ENCODE measurements around the gene TRABD2B. TPM values are rescaled to one million over a fixed set of nuclear protein-coding genes. Genes with fewer than 3 reads are reported as not detected.

TRABD2B gene
- total RNA-seq, 4 donors from 2014 or later, result 0.83 to 2.6 (median 1.9) TPM

DNA sequence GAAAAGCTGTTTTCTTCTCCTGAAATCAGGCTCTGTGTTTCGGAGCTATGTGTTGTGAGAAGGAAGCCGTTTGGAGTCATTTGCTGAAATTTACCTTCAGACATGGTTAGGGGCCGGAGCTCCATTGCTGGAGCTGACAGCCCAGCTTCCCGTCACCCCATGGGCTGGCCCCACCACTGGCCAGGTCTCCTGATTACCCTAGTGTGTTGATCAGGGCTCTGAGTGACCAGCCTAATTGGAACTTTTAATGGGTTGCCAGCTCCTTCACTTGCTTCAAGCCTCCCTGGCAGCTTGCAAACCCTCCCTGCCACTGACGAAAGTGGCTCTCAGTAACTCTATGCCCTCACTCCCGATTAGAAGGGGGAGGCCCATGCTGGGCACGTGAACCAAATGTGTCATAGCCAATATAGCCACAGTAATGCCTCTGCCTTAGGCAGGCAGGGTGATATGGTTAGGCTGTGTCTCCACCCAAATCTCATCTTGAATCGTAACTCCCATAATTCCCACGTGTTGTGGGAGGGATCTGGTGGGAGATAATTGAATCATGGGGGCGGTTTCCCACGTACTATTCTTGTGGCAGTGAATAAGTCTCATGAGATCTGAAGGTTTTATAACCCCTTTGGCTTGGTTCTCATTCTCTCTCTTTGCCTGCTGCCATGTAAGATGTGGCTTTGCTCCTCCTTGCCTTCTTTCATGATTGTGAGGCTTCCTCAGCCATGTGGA, 224.1 kb downstream of the TRABD2B start:
- no peaks in the 10 kb centered on the region for H3K27me3 ChIP-seq
- DNase-seq (ENCODE audit: low spot score in 2 of 2), result no peak
- 82% methylated on average over 11 of the region's 11 CpGs for WGBS
- no peaks in the 10 kb centered on the region for H3K36me3 ChIP-seq
- TF ChIP-seq EP300 (IDR thresholded peaks at IDR 0.05), result no peak
- TF ChIP-seq POLR2AphosphoS5 (IDR thresholded peaks at IDR 0.05), result no peak
- TF ChIP-seq, protein P1, sequence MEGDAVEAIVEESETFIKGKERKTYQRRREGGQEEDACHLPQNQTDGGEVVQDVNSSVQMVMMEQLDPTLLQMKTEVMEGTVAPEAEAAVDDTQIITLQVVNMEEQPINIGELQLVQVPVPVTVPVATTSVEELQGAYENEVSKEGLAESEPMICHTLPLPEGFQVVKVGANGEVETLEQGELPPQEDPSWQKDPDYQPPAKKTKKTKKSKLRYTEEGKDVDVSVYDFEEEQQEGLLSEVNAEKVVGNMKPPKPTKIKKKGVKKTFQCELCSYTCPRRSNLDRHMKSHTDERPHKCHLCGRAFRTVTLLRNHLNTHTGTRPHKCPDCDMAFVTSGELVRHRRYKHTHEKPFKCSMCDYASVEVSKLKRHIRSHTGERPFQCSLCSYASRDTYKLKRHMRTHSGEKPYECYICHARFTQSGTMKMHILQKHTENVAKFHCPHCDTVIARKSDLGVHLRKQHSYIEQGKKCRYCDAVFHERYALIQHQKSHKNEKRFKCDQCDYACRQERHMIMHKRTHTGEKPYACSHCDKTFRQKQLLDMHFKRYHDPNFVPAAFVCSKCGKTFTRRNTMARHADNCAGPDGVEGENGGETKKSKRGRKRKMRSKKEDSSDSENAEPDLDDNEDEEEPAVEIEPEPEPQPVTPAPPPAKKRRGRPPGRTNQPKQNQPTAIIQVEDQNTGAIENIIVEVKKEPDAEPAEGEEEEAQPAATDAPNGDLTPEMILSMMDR (IDR thresholded peaks at IDR 0.05), result no peak
- TF ChIP-seq POLR2A (IDR thresholded peaks at IDR 0.05), result no peak
- no peaks in the 10 kb centered on the region for H3K4me1 ChIP-seq
- no peaks in the 10 kb centered on the region for H3K9me3 ChIP-seq
- no peak overlapping the region for H3K27ac ChIP-seq
- H3K4me3 ChIP-seq, result no peak overlapping the region

DNA sequence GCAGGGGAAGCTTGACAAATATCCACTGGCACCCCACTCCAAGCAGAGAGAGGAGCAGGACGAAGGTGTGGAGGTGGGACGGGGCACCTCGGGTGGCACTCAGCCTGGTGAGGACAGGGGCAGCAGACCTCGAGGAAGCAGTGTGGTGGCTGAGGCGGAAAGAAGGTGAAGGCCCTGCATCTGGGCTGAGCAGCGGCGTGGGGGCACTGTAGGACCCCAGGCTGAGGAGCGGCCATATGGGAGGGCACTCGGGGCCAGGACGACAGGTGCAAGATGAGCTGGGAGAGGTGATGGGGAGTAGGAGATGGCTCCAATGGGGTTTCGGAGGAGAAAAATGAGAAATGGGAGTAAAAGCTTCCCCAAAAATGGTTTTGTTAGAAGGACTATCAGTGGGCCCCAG, 224.9 kb downstream of the TRABD2B start:
- no peak for TF ChIP-seq POLR2A (IDR thresholded peaks at IDR 0.05)
- TF ChIP-seq EP300 (IDR thresholded peaks at IDR 0.05), result no peak
- no peak for DNase-seq (ENCODE audit: low spot score in 2 of 2)
- H3K9me3 ChIP-seq, result no peaks in the 10 kb centered on the region
- no peak overlapping the region for H3K4me3 ChIP-seq
- no peak overlapping the region for H3K27ac ChIP-seq
- H3K27me3 ChIP-seq, result no peaks in the 10 kb centered on the region
- 90% methylated on average over 11 of the region's 11 CpGs for WGBS
- H3K36me3 ChIP-seq, result no peaks in the 10 kb centered on the region
- H3K4me1 ChIP-seq, result no peaks in the 10 kb centered on the region

DNA sequence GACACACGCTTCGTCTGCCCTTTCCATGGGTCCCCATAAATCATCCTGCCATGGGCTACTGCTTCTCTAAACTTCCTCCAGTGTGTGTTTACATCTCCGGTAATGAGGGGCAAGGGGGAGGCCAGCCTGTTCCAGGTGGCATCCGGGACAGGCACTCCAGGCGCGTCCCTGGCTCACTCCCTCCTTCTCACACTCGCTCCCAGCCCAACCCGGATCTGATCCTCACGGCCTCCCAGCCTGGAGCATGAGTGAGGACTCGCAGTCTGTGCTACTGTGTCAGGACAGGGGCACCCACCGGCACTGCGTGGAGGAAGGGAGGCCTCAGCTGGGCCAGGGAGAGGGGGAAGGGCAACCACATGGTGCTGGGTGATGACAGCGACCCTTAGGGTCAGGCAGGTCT, 225.4 kb downstream of the TRABD2B start:
- TF ChIP-seq POLR2A (IDR thresholded peaks at IDR 0.05) (no peak), EP300 (IDR thresholded peaks at IDR 0.05) (no peak), POLR2AphosphoS5 (IDR thresholded peaks at IDR 0.05) (no peak)
- TF ChIP-seq, protein P1 (IDR thresholded peaks at IDR 0.05), result no peak
- H3K27me3 ChIP-seq, result no peaks in the 10 kb centered on the region
- H3K4me1 ChIP-seq, result no peaks in the 10 kb centered on the region
- no peaks in the 10 kb centered on the region for H3K9me3 ChIP-seq
- H3K27ac ChIP-seq, result no peak overlapping the region
- H3K4me3 ChIP-seq, result no peak overlapping the region
- DNase-seq (ENCODE audit: low spot score in 2 of 2), result no peak
- H3K36me3 ChIP-seq, result no peaks in the 10 kb centered on the region
- 78% methylated on average over 13 of the region's 13 CpGs for WGBS

DNA sequence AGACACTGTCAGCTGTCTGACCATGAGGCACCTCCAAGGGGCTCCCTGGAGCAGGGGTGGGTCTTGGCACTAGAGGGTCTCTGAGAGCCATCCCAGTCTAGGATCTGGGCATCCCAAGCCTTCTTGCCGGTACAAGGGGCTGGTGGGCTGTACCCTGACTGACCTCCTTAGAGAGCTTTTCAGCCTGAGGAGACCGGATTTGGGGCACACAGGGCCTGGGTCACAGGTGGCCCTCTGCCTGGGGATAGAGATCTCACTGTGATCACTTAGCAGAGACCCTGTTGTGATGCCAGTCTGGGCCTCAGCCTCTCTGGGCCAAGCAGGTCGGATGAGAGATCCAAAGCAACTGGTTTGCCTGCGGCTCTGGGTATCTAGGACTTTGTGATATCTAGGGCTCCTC, 227.2 kb downstream of the TRABD2B start:
- no peaks in the 10 kb centered on the region for H3K36me3 ChIP-seq
- H3K9me3 ChIP-seq, result no peaks in the 10 kb centered on the region
- H3K27ac ChIP-seq, result no peak overlapping the region
- no peak for DNase-seq (ENCODE audit: low spot score in 2 of 2)
- no peaks in the 10 kb centered on the region for H3K27me3 ChIP-seq
- no peaks in the 10 kb centered on the region for H3K4me1 ChIP-seq
- H3K4me3 ChIP-seq, result no peak overlapping the region
- 93% methylated on average over 4 of the region's 4 CpGs for WGBS
- TF ChIP-seq EP300 (IDR thresholded peaks at IDR 0.05) (no peak), POLR2AphosphoS5 (IDR thresholded peaks at IDR 0.05) (no peak), POLR2A (IDR thresholded peaks at IDR 0.05) (no peak)
- TF ChIP-seq, protein P1 (IDR thresholded peaks at IDR 0.05), result no peak

DNA sequence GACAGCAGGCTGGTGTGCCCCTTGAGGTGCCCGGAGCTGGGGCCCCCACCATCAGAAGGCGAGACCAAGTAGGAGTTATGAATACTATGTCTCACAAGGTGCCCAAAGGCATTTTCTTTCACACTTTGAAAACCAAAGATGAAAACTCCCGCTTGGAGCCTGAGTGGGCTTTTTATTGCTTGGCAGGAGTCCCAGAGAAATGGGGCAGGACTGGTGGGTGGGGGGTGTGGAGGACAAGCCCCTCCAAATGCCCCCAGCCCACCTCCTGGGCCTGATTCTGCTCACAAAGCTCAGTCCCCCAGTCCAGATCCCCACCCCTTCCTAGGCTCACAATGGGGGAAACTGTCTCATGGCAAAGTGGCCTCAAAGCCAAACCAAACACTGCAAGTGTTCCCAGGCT, 227.9 kb downstream of the TRABD2B start:
- TF ChIP-seq POLR2AphosphoS5 (IDR thresholded peaks at IDR 0.05), result no peak
- no peak for TF ChIP-seq POLR2A (IDR thresholded peaks at IDR 0.05)
- TF ChIP-seq, protein P1 (IDR thresholded peaks at IDR 0.05), result no peak
- no peak for TF ChIP-seq EP300 (IDR thresholded peaks at IDR 0.05)
- no peak overlapping the region for H3K27ac ChIP-seq
- DNase-seq (ENCODE audit: low spot score in 2 of 2), result no peak
- H3K4me3 ChIP-seq, result no peak overlapping the region
- no peaks in the 10 kb centered on the region for H3K9me3 ChIP-seq
- no peaks in the 10 kb centered on the region for H3K36me3 ChIP-seq
- no peaks in the 10 kb centered on the region for H3K4me1 ChIP-seq
- no peaks in the 10 kb centered on the region for H3K27me3 ChIP-seq
- 64% methylated on average over 3 of the region's 3 CpGs for whole genome bisulfite sequencing

DNA sequence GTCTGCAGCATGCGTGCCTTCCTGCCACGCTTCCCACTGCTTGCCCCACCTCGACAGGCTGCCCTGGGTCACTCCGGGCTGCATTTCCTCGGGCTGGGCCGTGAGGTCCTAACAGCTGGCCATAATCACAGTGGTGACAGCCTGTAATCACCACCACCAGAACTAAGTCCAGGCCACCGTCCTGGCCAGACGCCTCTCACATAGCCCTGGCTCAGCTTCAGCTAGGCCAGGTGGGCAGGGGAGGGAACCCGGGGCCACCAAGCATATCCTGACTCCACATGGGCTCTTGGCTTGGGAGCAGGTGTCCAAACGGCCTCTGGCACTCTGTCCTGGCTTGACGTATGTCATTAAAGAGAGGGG, 229.5 kb downstream of the TRABD2B start:
- H3K4me3 ChIP-seq, result no peak overlapping the region
- H3K36me3 ChIP-seq, result no peaks in the 10 kb centered on the region
- H3K4me1 ChIP-seq, result peaks cover 7% of the 10 kb centered on the region
- 72% methylated on average over 7 of the region's 11 CpGs for WGBS
- H3K27ac ChIP-seq, result no peak overlapping the region
- H3K27me3 ChIP-seq, result no peaks in the 10 kb centered on the region
- no peak for TF ChIP-seq EP300 (IDR thresholded peaks at IDR 0.05)
- TF ChIP-seq POLR2AphosphoS5 (IDR thresholded peaks at IDR 0.05), result no peak
- TF ChIP-seq, protein P1 (IDR thresholded peaks at IDR 0.05), result no peak
- TF ChIP-seq POLR2A (IDR thresholded peaks at IDR 0.05), result no peak
- no peak for DNase-seq (ENCODE audit: low spot score in 2 of 2)
- H3K9me3 ChIP-seq, result no peaks in the 10 kb centered on the region
